Right lobe of liver (tissue), 4 donors: Measurements from ENCODE around the gene ESYT1.

ENCODE experiments used
- CTCF ChIP-seq, 4 donors: fragments of 200-600 bp in 3 of 4; fragments of 450-650 bp in 1 of 4; IDR thresholded peaks; one replicate each; pipeline versions ENCODE4 v1.5.1 to v1.8.0; 2016 to 2022; ENCODE audit warnings: antibody characterized with exemption in 4 of 4, mild to moderate bottlenecking in 2 of 4
- POLR2A ChIP-seq: fragments of 450-650 bp; IDR thresholded peaks from one replicate; pipeline ENCODE4 v1.6.1; 2017; ENCODE audit warnings: antibody characterized with exemption, mild to moderate bottlenecking
- donor health status: DM: no; HTN: no; CAD: no.
- donor health status: DM: no; HTN: no; CAD: no.
- donor health status: DM: no; HTN: yes; CAD: no.

- TF ChIP-seq CTCF (IDR thresholded peaks at IDR 0.05) (no peak), POLR2A (no peak)
Observed at GRCh38 chr12:56120158-56120846, 7.8 kb upstream of the ESYT1 start.
